Daoy (cell line): ENCODE data around the gene GNAL. TPM values are rescaled to one million over a fixed set of nuclear protein-coding genes. Genes with fewer than 3 reads are reported as not detected.
"Not testable (repeated sequence)": the region's sequence is repeated elsewhere in the genome, so short reads cannot be mapped to it uniquely, and the experiment has no call there.

Experiments used
- DNase-seq: peaks from one replicate; pipeline ENCODE4 v3.0.0-alpha.2; 2015; ENCODE audit warnings: low read depth
- total RNA-seq: library from RNA; depleted of rRNA; stranded (reverse); fragments of >200 nt; shearing (Covaris generic); gene quantifications from 2 replicates; pipeline ENCODE4 v1.2.3, GENCODE V29; 2014; rRNA removed

The GNAL gene
- 0.74 and 0.97 TPM in 2 replicates for total RNA-seq

GRCh38 chr18:11688972-11689668 is at the start of gene GNAL:
Gene GNAL (plus strand): TSS chr18:11689264. CDS start chr18:11689564, 300 bp downstream.
- DNase-seq, result peak; percentile 62

GRCh38 chr18:11647310-11647709 is 41.8 kb upstream of the GNAL start:
- DNase-seq, result not testable (repeated sequence)

- not testable (repeated sequence) for DNase-seq
These were observed 41.3 kb upstream of the GNAL start for GRCh38 chr18:11647804-11648203.

GRCh38 chr18:11649839-11650238 is 39.2 kb upstream of the GNAL start:
- no peak for DNase-seq

- DNase-seq, result no peak
These were observed 37.2 kb upstream of the GNAL start for GRCh38 chr18:11651899-11652298.

GRCh38 chr18:11653521-11653920 is 35.5 kb upstream of the GNAL start:
- no peak for DNase-seq

GRCh38 chr18:11654736-11655605 is 34.1 kb upstream of the GNAL start:
- peak; percentile 51 for DNase-seq

- no peak for DNase-seq
These were observed 33.5 kb upstream of the GNAL start for GRCh38 chr18:11655606-11655932.

- no peak for DNase-seq
These were observed 31.9 kb upstream of the GNAL start for GRCh38 chr18:11657152-11657551.

GRCh38 chr18:11657554-11657953 is 31.5 kb upstream of the GNAL start:
- no peak for DNase-seq

- no peak for DNase-seq
These were observed 31.0 kb upstream of the GNAL start for GRCh38 chr18:11658019-11658418.

GRCh38 chr18:11658989-11659388 is 30.1 kb upstream of the GNAL start:
- DNase-seq, result no peak

GRCh38 chr18:11660691-11661090 is 28.4 kb upstream of the GNAL start:
- DNase-seq, result no peak

- DNase-seq, result no peak
These were observed 27.6 kb upstream of the GNAL start for GRCh38 chr18:11661430-11661829.

GRCh38 chr18:11663439-11664029 is 25.5 kb upstream of the GNAL start:
- no peak for DNase-seq

GRCh38 chr18:11664286-11664685 is 24.8 kb upstream of the GNAL start:
- DNase-seq, result no peak

GRCh38 chr18:11665146-11665545 is 23.9 kb upstream of the GNAL start:
- DNase-seq, result no peak

GRCh38 chr18:11665587-11665986 is 23.5 kb upstream of the GNAL start:
- no peak for DNase-seq

- no peak for DNase-seq
These were observed 22.9 kb upstream of the GNAL start for GRCh38 chr18:11666176-11666575.

GRCh38 chr18:11666831-11667230 is 22.2 kb upstream of the GNAL start:
- no peak for DNase-seq

GRCh38 chr18:11667578-11667977 is 21.5 kb upstream of the GNAL start:
- DNase-seq, result no peak

- peak; percentile 47 for DNase-seq
These were observed 20.5 kb upstream of the GNAL start for GRCh38 chr18:11668441-11669169.
